LNCAP (cell line): Measurements from ENCODE around the gene TMEM41B.

Source experiments
- TF ChIP-seq, protein P1 (sequence below): fragments of 450-650 bp; IDR thresholded peaks from 2 replicates; pipeline ENCODE4 v1.5.1; 2017; ENCODE audit warnings: mild to moderate bottlenecking

TMEM41B gene

GRCh38 chr11:9276571-9276970 lies 37.8 kb downstream of the TMEM41B start:
- TF ChIP-seq, protein P1, sequence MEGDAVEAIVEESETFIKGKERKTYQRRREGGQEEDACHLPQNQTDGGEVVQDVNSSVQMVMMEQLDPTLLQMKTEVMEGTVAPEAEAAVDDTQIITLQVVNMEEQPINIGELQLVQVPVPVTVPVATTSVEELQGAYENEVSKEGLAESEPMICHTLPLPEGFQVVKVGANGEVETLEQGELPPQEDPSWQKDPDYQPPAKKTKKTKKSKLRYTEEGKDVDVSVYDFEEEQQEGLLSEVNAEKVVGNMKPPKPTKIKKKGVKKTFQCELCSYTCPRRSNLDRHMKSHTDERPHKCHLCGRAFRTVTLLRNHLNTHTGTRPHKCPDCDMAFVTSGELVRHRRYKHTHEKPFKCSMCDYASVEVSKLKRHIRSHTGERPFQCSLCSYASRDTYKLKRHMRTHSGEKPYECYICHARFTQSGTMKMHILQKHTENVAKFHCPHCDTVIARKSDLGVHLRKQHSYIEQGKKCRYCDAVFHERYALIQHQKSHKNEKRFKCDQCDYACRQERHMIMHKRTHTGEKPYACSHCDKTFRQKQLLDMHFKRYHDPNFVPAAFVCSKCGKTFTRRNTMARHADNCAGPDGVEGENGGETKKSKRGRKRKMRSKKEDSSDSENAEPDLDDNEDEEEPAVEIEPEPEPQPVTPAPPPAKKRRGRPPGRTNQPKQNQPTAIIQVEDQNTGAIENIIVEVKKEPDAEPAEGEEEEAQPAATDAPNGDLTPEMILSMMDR, result no peak

DNA sequence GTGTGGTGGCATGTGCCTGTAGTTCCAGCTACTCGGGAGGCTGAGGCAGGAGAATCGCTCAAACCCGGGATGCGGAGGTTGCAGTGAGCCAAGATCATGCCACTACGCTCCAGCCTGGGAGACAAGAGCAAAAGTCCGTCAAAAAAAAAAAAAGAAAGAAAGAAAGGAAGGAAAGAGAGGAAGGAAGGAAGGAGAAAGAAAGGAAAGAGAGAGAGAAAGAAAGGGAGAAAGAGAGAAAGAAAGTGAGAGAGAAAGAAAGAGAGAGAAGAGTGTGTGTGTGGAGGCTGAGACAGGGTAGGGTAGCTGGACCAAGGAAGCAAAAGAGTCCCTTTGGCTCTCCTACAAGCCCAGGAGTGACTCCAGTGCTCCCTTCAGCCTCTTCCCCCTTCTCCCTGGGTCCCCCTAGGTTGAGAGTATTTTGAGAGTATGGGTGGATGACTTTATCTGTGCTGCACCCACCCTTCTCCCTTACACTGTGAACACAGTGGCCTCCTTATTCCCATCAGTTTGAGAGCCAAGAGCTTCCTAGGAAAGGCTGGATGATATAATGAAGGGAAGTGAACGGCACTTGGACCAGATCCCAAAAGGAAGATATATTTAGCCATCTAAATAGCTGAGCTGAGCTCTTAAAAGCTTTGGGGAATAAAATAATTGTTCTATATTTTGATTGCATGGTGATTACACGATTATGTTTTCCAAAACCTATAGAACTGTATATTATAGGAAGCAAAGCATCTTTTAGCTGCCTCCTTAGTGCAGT lies 39.7 kb downstream of the TMEM41B start:
- TF ChIP-seq, protein P1, result no peak

DNA sequence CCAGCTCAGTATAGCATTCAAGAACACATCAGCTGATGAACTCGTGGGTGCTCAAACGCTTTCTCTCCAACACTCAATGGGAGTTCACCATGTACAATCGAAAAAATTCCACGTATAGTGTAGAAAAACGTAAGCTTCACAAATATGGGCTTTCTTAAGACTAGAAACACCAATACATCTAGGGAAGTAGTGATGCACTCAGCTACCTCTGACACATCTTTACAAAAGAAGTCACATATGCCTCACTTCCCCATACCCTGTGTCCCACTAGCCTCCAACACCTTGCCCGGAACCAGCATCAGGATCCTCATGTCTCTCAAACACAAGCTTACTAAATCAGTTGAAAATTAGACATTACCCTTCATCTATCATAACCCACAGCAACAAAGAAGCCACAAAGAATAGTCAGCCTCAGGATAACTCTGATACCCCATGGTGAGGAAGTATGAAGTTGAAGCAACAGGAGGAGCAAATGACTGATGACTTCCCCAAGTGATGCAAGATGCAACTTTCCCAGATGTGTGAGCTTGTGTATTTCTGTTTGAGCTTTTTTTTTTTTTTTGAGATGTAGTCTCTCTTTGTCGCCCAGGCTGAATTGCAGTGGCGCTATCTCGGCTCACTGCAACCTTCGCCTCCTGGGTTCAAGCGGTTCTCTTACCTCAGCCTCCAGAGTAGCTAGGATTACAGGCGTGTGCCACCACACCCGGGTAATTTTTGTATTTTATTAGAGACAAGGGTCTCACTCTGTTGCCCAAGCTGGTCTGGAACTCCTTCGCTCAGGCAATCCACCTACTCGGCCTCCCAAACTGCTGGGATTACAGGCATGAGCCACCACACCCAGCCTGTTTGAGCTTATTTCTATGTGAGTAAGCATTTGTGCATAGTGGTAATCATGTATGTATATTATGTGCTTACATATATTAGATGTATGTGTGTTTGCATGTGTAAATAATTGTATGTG lies 40.7 kb downstream of the TMEM41B start:
- TF ChIP-seq, protein P1, result no peak

- TF ChIP-seq, protein P1, result no peak
Measured at GRCh38 chr11:9269492-9270013, 44.8 kb downstream of the TMEM41B start.

GRCh38 chr11:9267680-9268079 lies 46.7 kb downstream of the TMEM41B start:
- TF ChIP-seq, protein P1, result no peak

DNA sequence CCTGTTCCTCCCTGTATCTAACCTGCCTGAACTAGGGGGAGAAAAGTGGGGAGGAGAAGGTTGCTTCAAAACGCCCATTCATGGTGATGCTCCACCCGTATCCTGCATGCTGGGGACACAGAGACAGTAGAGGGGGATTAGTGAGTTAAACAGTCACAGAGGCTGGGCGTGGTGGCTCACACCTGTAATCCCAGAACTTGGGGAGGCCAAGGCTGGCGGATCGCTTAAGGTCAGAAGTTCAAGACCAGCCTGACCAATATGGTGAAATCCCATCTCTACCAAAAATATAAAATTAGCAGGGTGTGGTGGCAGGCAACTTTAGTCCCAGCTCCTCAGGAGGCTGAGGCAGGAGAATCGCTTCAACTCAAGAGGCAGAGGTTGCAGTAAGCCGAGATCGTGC lies 47.5 kb downstream of the TMEM41B start:
- TF ChIP-seq, protein P1, result no peak

DNA sequence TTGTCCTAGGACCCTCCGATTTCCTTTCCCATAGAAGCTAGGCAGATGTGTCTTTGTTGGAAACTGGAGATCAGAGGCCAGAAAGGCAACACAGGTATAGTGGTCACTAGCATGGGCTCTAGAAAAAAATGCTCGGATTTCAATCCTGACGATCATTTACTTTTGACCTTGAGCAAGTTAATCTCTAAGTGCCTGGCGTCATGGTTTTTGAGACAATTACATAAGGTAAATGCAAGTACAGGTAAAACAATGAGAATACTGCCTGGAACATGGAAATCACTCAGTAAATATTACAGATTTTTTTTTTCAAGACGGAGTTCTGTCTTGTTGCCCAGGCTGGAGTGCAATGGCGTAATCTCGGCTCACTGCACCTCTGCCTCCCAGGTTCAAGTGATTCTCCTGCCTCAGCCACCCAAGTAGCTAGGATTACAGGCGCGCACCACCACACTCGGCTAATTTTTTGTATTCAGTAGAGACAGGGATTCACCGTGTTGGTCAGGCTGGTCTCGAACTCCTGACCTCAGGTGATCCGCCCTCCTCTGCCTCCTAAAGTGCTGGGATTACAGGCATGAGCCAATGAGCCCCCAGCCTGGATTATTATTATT lies 48.2 kb downstream of the TMEM41B start:
- TF ChIP-seq, protein P1, result no peak
